HEK293 (cell line): ENCODE data around the gene PITHD1.
A peak's percentile ranks its signal among the peaks of the same experiment; 100 is the strongest.

Experiments
- CTCF ChIA-PET: fragments of 350-600 bp; formaldehyde crosslinking; extraction: SDS; loops from one replicate; lab custom pipeline; 2021; ENCODE audit warnings: antibody characterized with exemption; lab: Yijun Ruan, JAX
- POLR2A ChIA-PET: fragments of 300-600 bp; formaldehyde crosslinking; extraction: SDS; loops from one replicate; lab custom pipeline; 2020; ENCODE audit warnings: antibody characterized with exemption, inconsistent platforms; lab: Yijun Ruan, JAX
- H3K27ac ChIP-seq: fragments of 200-500 bp; sonication (Bioruptor generic); 2 replicates; pipeline ENCODE4 v1.5.1; 2014; ENCODE audit warnings: low read depth, low read length, control low read depth, inconsistent platforms; ENCODE audit errors: extremely low read depth
- H3K36me3 ChIP-seq, 2 experiments: fragments of 200-500 bp in 1 of 2; sonication (Bioruptor generic) in 1 of 2; 1 replicate in 1 of 2; 2 replicates in 1 of 2; pipeline ENCODE4 v1.5.1; 2014 to 2017; ENCODE audit warnings: inconsistent platforms in 2 of 2, low read length in 2 of 2; ENCODE audit not compliant: control insufficient read depth in 2 of 2, insufficient read depth in 1 of 2
- H3K4me1 ChIP-seq: fragments of 200-500 bp; sonication (Bioruptor generic); 2 replicates; pipeline ENCODE4 v1.5.1; 2014; ENCODE audit warnings: mild to moderate bottlenecking, low read length, inconsistent platforms; ENCODE audit not compliant: control insufficient read depth, insufficient read depth
- H3K4me3 ChIP-seq: 2 replicates; pipeline ENCODE4 v1.5.1; 2011; ENCODE audit warnings: low read depth, mild to moderate bottlenecking, control low read depth, low read length, moderate library complexity
- H3K9me3 ChIP-seq: fragments of 200-500 bp; sonication (Bioruptor generic); 2 replicates; pipeline ENCODE4 v1.5.1; 2014; ENCODE audit warnings: low read depth, low read length, inconsistent platforms; ENCODE audit not compliant: control insufficient read depth, insufficient read depth
- BCL11B ChIP-seq: fragments of 450-650 bp; formaldehyde crosslinking; IDR thresholded peaks from 2 replicates; pipeline ENCODE4 v1.5.1; 2016; ENCODE audit warnings: low read depth, missing biosample characterization, missing genetic modification characterization
- CTCF ChIP-seq: fragments of 450-650 bp; formaldehyde crosslinking; IDR thresholded peaks from 2 replicates; pipeline ENCODE4 v1.5.1; 2016; ENCODE audit warnings: missing biosample characterization, missing genetic modification characterization
- KLF8 ChIP-seq: fragments of 450-650 bp; formaldehyde crosslinking; IDR thresholded peaks from 2 replicates; pipeline ENCODE4 v1.5.1; 2016; ENCODE audit warnings: missing biosample characterization, missing genetic modification characterization
- PRDM1 ChIP-seq: fragments of 450-650 bp; formaldehyde crosslinking; IDR thresholded peaks from 2 replicates; pipeline ENCODE4; 2016; ENCODE audit warnings: missing biosample characterization, missing genetic modification characterization
- ZBTB44 ChIP-seq: fragments of 450-650 bp; IDR thresholded peaks from 2 replicates; pipeline ENCODE4 v1.5.1; 2018; ENCODE audit warnings: missing biosample characterization, mild to moderate bottlenecking, missing genetic modification characterization
- ZFP69B ChIP-seq: fragments of 450-650 bp; formaldehyde crosslinking; IDR thresholded peaks from 2 replicates; pipeline ENCODE4 v1.5.1; 2016; ENCODE audit warnings: missing biosample characterization, missing genetic modification characterization
- ZNF146 ChIP-seq: fragments of 450-650 bp; formaldehyde crosslinking; IDR thresholded peaks from 2 replicates; pipeline ENCODE4 v1.5.1; 2016; ENCODE audit warnings: missing biosample characterization, missing genetic modification characterization
- ZNF16 ChIP-seq: fragments of 450-650 bp; formaldehyde crosslinking; IDR thresholded peaks from 2 replicates; pipeline ENCODE4 v1.5.1; 2016; ENCODE audit warnings: low read depth, missing biosample characterization, missing genetic modification characterization
- ZNF24 ChIP-seq: fragments of 450-650 bp; formaldehyde crosslinking; IDR thresholded peaks from 2 replicates; pipeline ENCODE4 v1.5.1; 2016; ENCODE audit warnings: missing biosample characterization, missing genetic modification characterization
- ZNF335 ChIP-seq: fragments of 450-650 bp; formaldehyde crosslinking; conservative IDR thresholded peaks from 2 replicates; pipeline ENCODE4 v1.5.1; 2016; ENCODE audit warnings: missing biosample characterization, missing genetic modification characterization
- ZNF341 ChIP-seq: fragments of 450-650 bp; formaldehyde crosslinking; IDR thresholded peaks from 2 replicates; pipeline ENCODE4; 2016; ENCODE audit warnings: low read depth, missing biosample characterization, missing genetic modification characterization
- ZNF600 ChIP-seq: fragments of 450-650 bp; formaldehyde crosslinking; IDR thresholded peaks from 2 replicates; pipeline ENCODE4 v1.5.1; 2016; ENCODE audit warnings: missing biosample characterization, missing genetic modification characterization
- ZNF658 ChIP-seq: fragments of 450-650 bp; formaldehyde crosslinking; IDR thresholded peaks from 2 replicates; pipeline ENCODE4; 2016; ENCODE audit warnings: missing biosample characterization, missing genetic modification characterization
- ZNF664 ChIP-seq: fragments of 450-650 bp; formaldehyde crosslinking; IDR thresholded peaks from 2 replicates; pipeline ENCODE4 v1.5.1; 2016; ENCODE audit warnings: missing biosample characterization, missing genetic modification characterization
- TF ChIP-seq, protein P1 (sequence below): fragments of 450-650 bp; formaldehyde crosslinking; IDR thresholded peaks from 2 replicates; pipeline ENCODE4 v1.5.1; 2016; ENCODE audit warnings: missing biosample characterization, missing genetic modification characterization

The PITHD1 gene

GRCh38 chr1:23772049-23772853 lies 6.0 kb upstream of the PITHD1 start (continued):
- TF ChIP-seq CTCF (tag by site-specific recombination) = peak; percentile 83
- 0 out of 2 replicates have a peak, but pooled peaks have one; percentile 32 for TF ChIP-seq ZNF600 (tag by site-specific recombination)
- TF ChIP-seq PRDM1 (tag by site-specific recombination) = 0 out of 2 replicates have a peak, but pooled peaks have one; percentile 60
- peak; percentile 87 for TF ChIP-seq ZNF24 (tag by site-specific recombination)
- TF ChIP-seq, protein P1, sequence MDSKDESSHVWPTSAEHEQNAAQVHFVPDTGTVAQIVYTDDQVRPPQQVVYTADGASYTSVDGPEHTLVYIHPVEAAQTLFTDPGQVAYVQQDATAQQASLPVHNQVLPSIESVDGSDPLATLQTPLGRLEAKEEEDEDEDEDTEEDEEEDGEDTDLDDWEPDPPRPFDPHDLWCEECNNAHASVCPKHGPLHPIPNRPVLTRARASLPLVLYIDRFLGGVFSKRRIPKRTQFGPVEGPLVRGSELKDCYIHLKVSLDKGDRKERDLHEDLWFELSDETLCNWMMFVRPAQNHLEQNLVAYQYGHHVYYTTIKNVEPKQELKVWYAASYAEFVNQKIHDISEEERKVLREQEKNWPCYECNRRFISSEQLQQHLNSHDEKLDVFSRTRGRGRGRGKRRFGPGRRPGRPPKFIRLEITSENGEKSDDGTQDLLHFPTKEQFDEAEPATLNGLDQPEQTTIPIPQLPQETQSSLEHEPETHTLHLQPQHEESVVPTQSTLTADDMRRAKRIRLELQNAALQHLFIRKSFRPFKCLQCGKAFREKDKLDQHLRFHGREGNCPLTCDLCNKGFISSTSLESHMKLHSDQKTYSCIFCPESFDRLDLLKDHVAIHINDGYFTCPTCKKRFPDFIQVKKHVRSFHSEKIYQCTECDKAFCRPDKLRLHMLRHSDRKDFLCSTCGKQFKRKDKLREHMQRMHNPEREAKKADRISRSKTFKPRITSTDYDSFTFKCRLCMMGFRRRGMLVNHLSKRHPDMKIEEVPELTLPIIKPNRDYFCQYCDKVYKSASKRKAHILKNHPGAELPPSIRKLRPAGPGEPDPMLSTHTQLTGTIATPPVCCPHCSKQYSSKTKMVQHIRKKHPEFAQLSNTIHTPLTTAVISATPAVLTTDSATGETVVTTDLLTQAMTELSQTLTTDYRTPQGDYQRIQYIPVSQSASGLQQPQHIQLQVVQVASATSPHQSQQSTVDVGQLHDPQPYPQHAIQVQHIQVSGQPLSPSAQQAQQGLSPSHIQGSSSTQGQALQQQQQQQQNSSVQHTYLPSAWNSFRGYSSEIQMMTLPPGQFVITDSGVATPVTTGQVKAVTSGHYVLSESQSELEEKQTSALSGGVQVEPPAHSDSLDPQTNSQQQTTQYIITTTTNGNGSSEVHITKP (tag by site-specific recombination) = peak; percentile 59; the same call in 1 of the 2 replicates
- TF ChIP-seq ZNF658 = no peak

GRCh38 chr1:23772854-23773242 lies 5.4 kb upstream of the PITHD1 start:
- Histone ChIP-seq H3K36me3 (peaks cover 15 to 30% of the 10 kb centered on the region in 2 experiments; a peak in 2 of 3 replicates), H3K9me3 (no peaks in the 10 kb centered on the region), H3K4me3 (no peak overlapping the region), H3K4me1 (no peaks in the 10 kb centered on the region), H3K27ac (no peak overlapping the region)
- ChIA-PET CTCF (interaction anchor here (0.6 kb wide), 1 partner anchor 28 kb away, joined by 4 read pairs; no protein-coding TSS in a partner anchor), POLR2A (no interaction called here)
- TF ChIP-seq BCL11B (tag by site-specific recombination) = no peak
- TF ChIP-seq KLF8 (tag by site-specific recombination) = no peak
- 0 out of 2 replicates have a peak, but pooled peaks have one; percentile 83 for TF ChIP-seq ZNF341
- TF ChIP-seq ZBTB44 = no peak
- TF ChIP-seq ZNF664 (tag by site-specific recombination) = 0 out of 2 replicates have a peak, but pooled peaks have one; percentile 9

DNA sequence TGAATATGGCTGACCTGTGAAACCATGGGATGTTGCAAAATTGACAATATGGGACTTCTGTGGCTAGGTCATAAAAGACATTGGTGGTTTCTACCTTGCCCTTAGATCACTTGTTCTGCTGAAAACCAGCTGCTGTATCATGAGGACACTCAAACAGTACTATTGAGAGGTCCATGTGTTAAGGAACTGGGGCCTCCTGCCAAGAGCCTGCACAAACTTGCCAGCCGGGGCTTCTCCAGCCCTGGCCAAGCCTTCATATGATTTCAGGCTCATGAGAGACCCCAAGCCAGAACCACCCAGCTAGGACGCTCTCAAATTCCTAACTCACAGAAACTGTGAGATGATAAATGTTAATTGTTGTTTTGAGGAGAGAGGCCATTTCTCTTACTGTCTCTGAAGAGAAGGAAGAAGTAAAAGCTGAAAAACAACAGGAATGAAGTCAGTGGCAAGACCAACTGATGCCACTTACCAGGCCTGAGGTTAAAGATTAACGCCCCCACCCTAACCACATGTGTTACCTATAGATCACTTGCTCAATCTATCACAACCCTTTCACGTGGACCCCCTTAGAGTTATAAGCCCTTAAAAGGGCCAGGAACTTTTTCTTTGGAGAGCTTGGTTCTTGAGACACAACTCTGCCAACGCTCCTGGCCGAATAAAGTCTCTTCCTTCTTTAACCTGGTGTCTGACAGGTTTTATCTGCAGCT lies 3.9 kb upstream of the PITHD1 start:
- CTCF ChIA-PET = interaction anchor here (0.8 to 2.2 kb wide), 7 partner anchors 24 to 547 kb away, joined by 3 to 9 read pairs (median 3); no protein-coding TSS in a partner anchor
- no peak for TF ChIP-seq ZNF146 (tag by site-specific recombination)
- TF ChIP-seq ZNF16 (tag by site-specific recombination) = no peak
- 0 out of 2 replicates have a peak, but pooled peaks have one; percentile 20 for TF ChIP-seq ZNF335 (tag by site-specific recombination)
- TF ChIP-seq PRDM1 (tag by site-specific recombination) = peak; percentile 62
- no peak for TF ChIP-seq ZFP69B (tag by site-specific recombination)
- TF ChIP-seq, all 188 proteins: peak for 2
- POLR2A ChIA-PET = no interaction called here
- Histone ChIP-seq H3K4me3 (no peak overlapping the region), H3K4me1 (peaks cover 2% of the 10 kb centered on the region; the same call in 1 of the 2 replicates), H3K27ac (no peak overlapping the region), H3K9me3 (no peaks in the 10 kb centered on the region), H3K36me3 (peaks cover 7 to 17% of the 10 kb centered on the region in 2 experiments; a peak in 2 of 3 replicates)
